SK-N-SH (cell line): Measurements from ENCODE around the gene ZNRF1. TPM values are rescaled to one million over a fixed set of nuclear protein-coding genes. Genes with fewer than 3 reads are reported as not detected.

ENCODE experiments used
- CTCF ChIA-PET: fragments of 300-600, 350-600 bp; formaldehyde crosslinking; extraction: SDS; loops from one replicate; lab custom pipeline; 2021; lab: Yijun Ruan, JAX
- POLR2A ChIA-PET: fragments of 350-600 bp; sonication (Branson Sonifier 250); formaldehyde crosslinking; extraction: SDS; loops from one replicate; lab custom pipeline; 2020; ENCODE audit warnings: antibody characterized with exemption, inconsistent platforms; lab: Yijun Ruan, JAX
- DNase-seq: peaks from one replicate; pipeline ENCODE4 v3.0.0; 2012
- H2AFZ ChIP-seq: fragments of 200-600 bp; sonication (generic); 2 replicates; pipeline ENCODE4 v1.8.1; 2016; ENCODE audit warnings: antibody characterized with exemption, mild to moderate bottlenecking, low read depth
- H3F3A ChIP-seq: fragments of 200-600 bp; sonication (generic); replicated peaks from 2 replicates; pipeline ENCODE3; 2016; ENCODE audit warnings: antibody characterized with exemption, mild to moderate bottlenecking; ENCODE audit not compliant: insufficient read depth
- H3K27ac ChIP-seq, 2 experiments: fragments of 200-500 bp in 1 of 2; fragments of 200-600 bp in 1 of 2; sonication (Bioruptor generic) in 1 of 2; sonication (generic), shearing (Covaris generic) in 1 of 2; 2 replicates each; pipeline versions ENCODE4 v1.5.1 to v1.6.1; 2014 to 2016; ENCODE audit warnings: low read depth in 2 of 2, inconsistent platforms in 1 of 2, low read length in 1 of 2, mild to moderate bottlenecking in 1 of 2, mixed read lengths in 1 of 2
- H3K27me3 ChIP-seq: fragments of 200-600 bp; sonication (generic), shearing (Covaris generic); 2 replicates; pipeline ENCODE4 v1.6.1; 2016; ENCODE audit warnings: mixed run types; ENCODE audit not compliant: insufficient read depth
- H3K36me3 ChIP-seq, 2 experiments: fragments of 200-500 bp in 1 of 2; fragments of 200-600 bp in 1 of 2; sonication (Bioruptor generic) in 1 of 2; sonication (generic) in 1 of 2; replicated peaks in 1 of 2; 2 replicates each; pipeline versions ENCODE3 to v1.5.1; 2014 to 2016; ENCODE audit warnings: low read length in 1 of 2, mild to moderate bottlenecking in 1 of 2; ENCODE audit not compliant: insufficient read depth in 2 of 2, control insufficient read depth in 1 of 2
- H3K4me1 ChIP-seq, 2 experiments: fragments of 200-500 bp in 1 of 2; fragments of 200-600 bp in 1 of 2; sonication (Bioruptor generic) in 1 of 2; sonication (generic), shearing (Covaris generic) in 1 of 2; 2 replicates each; pipeline versions ENCODE4 v1.5.1 to v1.6.1; 2014 to 2016; ENCODE audit warnings: low read depth in 1 of 2, low read length in 1 of 2, mixed run types in 1 of 2; ENCODE audit not compliant: insufficient read depth in 2 of 2, control insufficient read depth in 1 of 2
- H3K4me2 ChIP-seq: fragments of 200-600 bp; sonication (generic), shearing (Covaris generic); 2 replicates; pipeline ENCODE4 v1.6.1; 2017; ENCODE audit warnings: mixed run types
- H3K4me3 ChIP-seq, 2 experiments: fragments of 200-500 bp in 1 of 2; fragments of 200-600 bp in 1 of 2; sonication (Bioruptor generic) in 1 of 2; sonication (generic), shearing (Covaris generic) in 1 of 2; 2 replicates each; pipeline versions ENCODE4 v1.5.1 to v1.8.1; 2014 to 2016; ENCODE audit warnings: low read depth in 2 of 2, inconsistent platforms in 1 of 2, low read length in 1 of 2, mild to moderate bottlenecking in 1 of 2, mixed read lengths in 1 of 2, moderate library complexity in 1 of 2
- H3K79me2 ChIP-seq: fragments of 200-600 bp; sonication (generic); 2 replicates; pipeline ENCODE4 v1.8.1; 2017; ENCODE audit warnings: mild to moderate bottlenecking; ENCODE audit not compliant: insufficient read depth
- H3K9ac ChIP-seq: fragments of 200-600 bp; sonication (generic); 2 replicates; pipeline ENCODE4 v1.6.1; 2017; ENCODE audit warnings: mixed run types
- H3K9me2 ChIP-seq: fragments of 200-600 bp; sonication (generic); 2 replicates; pipeline ENCODE4 v1.6.1; 2017; ENCODE audit warnings: mixed run types
- H3K9me3 ChIP-seq: fragments of 200-600 bp; sonication (generic); 2 replicates; pipeline ENCODE4 v1.6.1; 2017; ENCODE audit warnings: mixed run types, mild to moderate bottlenecking, moderate library complexity
- H4K20me1 ChIP-seq: fragments of 200-600 bp; sonication (generic); 2 replicates; pipeline ENCODE4 v1.6.1; 2017; ENCODE audit warnings: mild to moderate bottlenecking, mixed run types; ENCODE audit not compliant: insufficient read depth
- CHD2 ChIP-seq: fragments of 150-350 bp; IDR thresholded peaks from 2 replicates; pipeline ENCODE4 v1.6.1; 2018; ENCODE audit warnings: low read length; ENCODE audit not compliant: partially characterized antibody
- CTCF ChIP-seq: fragments of 200-600 bp; sonication (generic); IDR thresholded peaks from 2 replicates; pipeline ENCODE4 v1.6.1; 2017; ENCODE audit warnings: antibody characterized with exemption, mild to moderate bottlenecking, moderate library complexity
- ELF1 ChIP-seq: IDR thresholded peaks from 2 replicates; pipeline ENCODE4 v1.4.0; 2012
- IRF3 ChIP-seq: fragments of 150-350 bp; IDR thresholded peaks from 2 replicates; pipeline ENCODE4 v1.6.1; 2016; ENCODE audit warnings: mild to moderate bottlenecking, low read depth, low read length
- NRF1 ChIP-seq: IDR thresholded peaks from 2 replicates; pipeline ENCODE4 v1.6.1; 2012; ENCODE audit warnings: low read depth, mild to moderate bottlenecking, low read length
- RAD21 ChIP-seq: IDR thresholded peaks from 2 replicates; pipeline ENCODE4 v1.6.1; 2012; ENCODE audit warnings: mild to moderate bottlenecking, low read length
- RFX5 ChIP-seq: IDR thresholded peaks from 2 replicates; pipeline ENCODE4 v1.6.1; 2012; ENCODE audit warnings: mild to moderate bottlenecking, improper control_type of control experiment, low read length
- RXRA ChIP-seq: IDR thresholded peaks from 2 replicates; pipeline ENCODE4 v1.4.0; 2012; ENCODE audit warnings: low read depth, mild to moderate bottlenecking, borderline replicate concordance
- TCF12 ChIP-seq: IDR thresholded peaks from 2 replicates; pipeline ENCODE4 v1.4.0; 2012
- TEAD4 ChIP-seq: IDR thresholded peaks from 2 replicates; pipeline ENCODE4 v1.4.0; 2012; ENCODE audit warnings: mild to moderate bottlenecking, borderline replicate concordance; ENCODE audit not compliant: insufficient read depth
- ZBTB33 ChIP-seq: IDR thresholded peaks from 2 replicates; pipeline ENCODE4 v1.4.0; 2012; ENCODE audit warnings: low read depth, borderline replicate concordance
- WGBS: methylation state at CpG from one replicate; pipeline ENCODE4 v1.1.6; 2017; ENCODE audit warnings: low lambda C conversion rate; 5-methylcytosine and 5-hydroxymethylcytosine counted together
- polyA plus RNA-seq, 3 experiments: library from polyadenylated mRNA; depleted of rRNA; stranded (reverse); fragments of >200 nt; gene quantifications; 2 replicates each; pipeline ENCODE4 v1.2.3, GENCODE V29; 2012

Gene ZNRF1
- polyA plus RNA-seq, 1 of the 3 experiments (the other 2 are of a cell fraction) = 23.7 TPM

GRCh38 chr16:75160386-75160785, 161.6 kb downstream of the ZNRF1 start:
- H2AFZ ChIP-seq = no peak overlapping the region
- H3K9me3 ChIP-seq = peaks cover 11% of the 10 kb centered on the region
- peaks cover 5 to 51% of the 10 kb centered on the region in 2 experiments for H3K36me3 ChIP-seq
- no peaks in the 10 kb centered on the region for H3K9me2 ChIP-seq
- no peak overlapping the region for H3K9ac ChIP-seq
- ChIA-PET CTCF (no interaction called here), POLR2A (no interaction called here)
- H4K20me1 ChIP-seq = no peaks in the 10 kb centered on the region
- no peak overlapping the region for H3K4me2 ChIP-seq
- DNase-seq = no peak
- no peak overlapping the region for H3K27ac ChIP-seq
- peaks cover 9% of the 10 kb centered on the region for H3F3A ChIP-seq
- no peaks in the 10 kb centered on the region for H3K27me3 ChIP-seq
- WGBS = 92% methylated on average over 1 of the region's 1 CpG
- TF ChIP-seq CTCF (no peak), RXRA (no peak), NRF1 (no peak), RFX5 (no peak), RAD21 (no peak), CHD2 (no peak), IRF3 (no peak), ELF1 (no peak), TEAD4 (no peak), TCF12 (no peak), ZBTB33 (no peak)
- H3K4me1 ChIP-seq = no peaks in the 10 kb centered on the region
- peaks cover 4% of the 10 kb centered on the region; the same call in 1 of the 2 replicates for H3K79me2 ChIP-seq
- no peak overlapping the region for H3K4me3 ChIP-seq

Other genes starting within 250 kb of the ZNRF1 start
- gene FA2H, start 224.2 kb upstream of the ZNRF1 start, polyA plus RNA-seq (2012; rRNA removed) = not detected in 2 replicates
- 48.2 and 60.2 TPM in 2 replicates for gene WDR59, start 13.9 kb upstream of the ZNRF1 start, polyA plus RNA-seq (2012; rRNA removed)
- gene LDHD, start 117.8 kb downstream of the ZNRF1 start, polyA plus RNA-seq (2012; rRNA removed) = 0.53 and 0.70 TPM in 2 replicates
- gene ZFP1, start 149.5 kb downstream of the ZNRF1 start, polyA plus RNA-seq (2012; rRNA removed) = 3.0 and 3.7 TPM in 2 replicates
- gene CTRB2, start 208.1 kb downstream of the ZNRF1 start, polyA plus RNA-seq (2012; rRNA removed) = not detected in 2 replicates
- not detected in 2 replicates for gene CTRB1, start 220.0 kb downstream of the ZNRF1 start, polyA plus RNA-seq (2012; rRNA removed)